HCT116 (cell line): ENCODE measurements around the gene CSK. TPM values are rescaled to one million over a fixed set of nuclear protein-coding genes. Genes with fewer than 3 reads are reported as not detected.

ENCODE experiments used
- ATAC-seq: fragments of 200-7000 bp; cut with Tn5 transposase; 2 replicates; pipeline ENCODE4 v1.9.1; 2020; ENCODE audit warnings: mild to moderate bottlenecking, moderate library complexity
- BruUV-seq: library from RNA; stranded (reverse); fragments of 400-500 nt; replicated peaks from 2 replicates; lab custom pipeline; 2021; lab: Mats Ljungman, UMichigan
- CTCF ChIA-PET: fragments of 300-600 bp; sonication (Branson Sonifier 250); formaldehyde crosslinking; loops from one replicate; lab custom pipeline; 2021; ENCODE audit warnings: antibody characterized with exemption; lab: Charles Lee
- POLR2A ChIA-PET: fragments of 300-600, 350-600 bp; sonication (Branson Sonifier 250); formaldehyde crosslinking; loops from one replicate; lab custom pipeline; 2021; ENCODE audit warnings: antibody characterized with exemption; lab: Charles Lee
- RAD21 ChIA-PET, 2 experiments: fragments of 300-600 bp; sonication (Branson Sonifier 250); formaldehyde crosslinking; loops; one replicate each; lab custom pipeline; 2023; ENCODE audit warnings: low total read pairs in 2 of 2; ENCODE audit not compliant: uncharacterized antibody in 2 of 2, unreplicated experiment in 2 of 2, low non-redundant PET in 1 of 2; lab: Charles Lee
- DNase-seq: peaks from one replicate; pipeline ENCODE4 v3.0.0-alpha.2; 2010; ENCODE audit warnings: low read depth, low spot score
- H2AFZ ChIP-seq: fragments of 200-600 bp; shearing (Covaris generic), sonication (generic); 2 replicates; pipeline ENCODE4 v1.6.1; 2017; ENCODE audit warnings: low read depth, mixed run types, mixed read lengths, antibody characterized with exemption, low read length; ENCODE audit not compliant: poor library complexity, severe bottlenecking
- H3K27ac ChIP-seq: 2 replicates; pipeline ENCODE4 v1.5.1; 2012; ENCODE audit warnings: low read depth, low read length
- H3K27me3 ChIP-seq: fragments of 200-600 bp; sonication (generic); 2 replicates; pipeline ENCODE4 v1.6.1; 2016; ENCODE audit warnings: mixed run types, low read length, mixed read lengths; ENCODE audit not compliant: insufficient read depth
- H3K36me3 ChIP-seq, 2 experiments: fragments of 200-500 bp in 1 of 2; fragments of 200-600 bp in 1 of 2; sonication (Bioruptor generic) in 1 of 2; sonication (generic) in 1 of 2; 2 replicates each; pipeline versions ENCODE4 v1.5.1 to v1.6.1; 2014 to 2016; ENCODE audit warnings: low read length in 2 of 2, inconsistent platforms in 1 of 2, mixed read lengths in 1 of 2, mixed run types in 1 of 2; ENCODE audit not compliant: insufficient read depth in 2 of 2, control insufficient read depth in 1 of 2
- H3K4me1 ChIP-seq, 2 experiments: fragments of 200-600 bp in 1 of 2; sonication (generic) in 1 of 2; 2 replicates each; pipeline versions ENCODE4 v1.5.1 to v1.6.1; 2012 to 2017; ENCODE audit warnings: low read length in 2 of 2, inconsistent platforms in 1 of 2, mild to moderate bottlenecking in 1 of 2, mixed read lengths in 1 of 2, mixed run types in 1 of 2, moderate library complexity in 1 of 2; ENCODE audit not compliant: insufficient read depth in 2 of 2, control insufficient read depth in 1 of 2
- H3K4me2 ChIP-seq: fragments of 200-600 bp; sonication (generic); 2 replicates; pipeline ENCODE4 v1.6.1; 2017; ENCODE audit warnings: mixed run types, low read length, mixed read lengths
- H3K4me3 ChIP-seq, 2 experiments: fragments of 200-600 bp in 1 of 2; sonication (generic) in 1 of 2; replicated peaks in 1 of 2; 2 replicates each; pipeline ENCODE4 v1.5.1; 2011 to 2016; ENCODE audit warnings: low read length in 2 of 2, control low read depth in 1 of 2, low read depth in 1 of 2, mild to moderate bottlenecking in 1 of 2, mixed read lengths in 1 of 2, mixed run types in 1 of 2
- H3K79me2 ChIP-seq: fragments of 200-600 bp; sonication (generic); 2 replicates; pipeline ENCODE4 v1.6.1; 2017; ENCODE audit warnings: mild to moderate bottlenecking, mixed run types, low read length, moderate library complexity, mixed read lengths; ENCODE audit not compliant: insufficient read depth
- H3K9ac ChIP-seq: fragments of 200-600 bp; sonication (generic); 2 replicates; pipeline ENCODE4 v1.6.1; 2016; ENCODE audit warnings: low read length, mixed read lengths
- H3K9me2 ChIP-seq: fragments of 200-600 bp; sonication (generic), shearing (Covaris generic); 2 replicates; pipeline ENCODE4 v1.6.1; 2017; ENCODE audit warnings: mixed run types, mild to moderate bottlenecking, moderate library complexity; ENCODE audit not compliant: insufficient read depth
- H3K9me3 ChIP-seq, 2 experiments: fragments of 200-500 bp in 1 of 2; fragments of 200-600 bp in 1 of 2; sonication (Bioruptor generic) in 1 of 2; sonication (generic) in 1 of 2; 2 replicates each; pipeline ENCODE4 v1.6.1; 2014 to 2017; ENCODE audit warnings: low read length in 2 of 2, mixed read lengths in 2 of 2, inconsistent platforms in 1 of 2, low read depth in 1 of 2, mild to moderate bottlenecking in 1 of 2, mixed run types in 1 of 2, moderate library complexity in 1 of 2; ENCODE audit not compliant: control insufficient read depth in 1 of 2, insufficient read depth in 1 of 2
- H4K20me1 ChIP-seq: fragments of 200-600 bp; sonication (generic), shearing (Covaris generic); 2 replicates; pipeline ENCODE4 v1.6.1; 2017; ENCODE audit warnings: mixed run types, mild to moderate bottlenecking, moderate library complexity; ENCODE audit not compliant: insufficient read depth
- EZH2phosphoT487 ChIP-seq: fragments of 200-600 bp; IDR thresholded peaks from 2 replicates; pipeline ENCODE4 v1.6.1; 2018; ENCODE audit warnings: antibody characterized with exemption, borderline replicate concordance
- RAD21 ChIP-seq: IDR thresholded peaks from 2 replicates; pipeline ENCODE4 v1.6.1; 2012; ENCODE audit warnings: low read depth, mild to moderate bottlenecking
- SRF ChIP-seq: IDR thresholded peaks from 2 replicates; pipeline ENCODE4 v1.6.1; 2012; ENCODE audit warnings: low read depth
- intact Hi-C: fragments of 100-400 bp; cut with micrococcal nuclease; formaldehyde crosslinking; loops from 2 replicates; pipeline ENCODE4 v1.10.0; 2022
- total RNA-seq: library from RNA; stranded (reverse); gene quantifications from one replicate; pipeline ENCODE4 v1.2.1, GENCODE V29; 2021; ENCODE audit not compliant: unreplicated experiment
- TF ChIP-seq, protein P1 (sequence below), 3 experiments: fragments of 200-600 bp in 1 of 3; sonication (generic) in 1 of 3; IDR thresholded peaks in 2 of 3; conservative IDR thresholded peaks in 1 of 3; 2 replicates each; pipeline ENCODE4 v1.5.1; 2012 to 2017; ENCODE audit warnings: low read depth in 2 of 3, low read length in 2 of 3, antibody characterized with exemption in 1 of 3, borderline replicate concordance in 1 of 3, control low read depth in 1 of 3, mild to moderate bottlenecking in 1 of 3, mixed read lengths in 1 of 3, mixed run types in 1 of 3, moderate library complexity in 1 of 3; ENCODE audit not compliant: insufficient read depth in 1 of 3
- TF ChIP-seq, protein P2 (sequence below): IDR thresholded peaks from 2 replicates; pipeline ENCODE4 v1.6.1; 2011; ENCODE audit warnings: mild to moderate bottlenecking, low read length, moderate library complexity; ENCODE audit not compliant: insufficient replicate concordance; ENCODE audit errors: extremely low read depth

Gene CSK
- total RNA-seq, 1 experiment from 2014 or later = 72.2 TPM

DNA sequence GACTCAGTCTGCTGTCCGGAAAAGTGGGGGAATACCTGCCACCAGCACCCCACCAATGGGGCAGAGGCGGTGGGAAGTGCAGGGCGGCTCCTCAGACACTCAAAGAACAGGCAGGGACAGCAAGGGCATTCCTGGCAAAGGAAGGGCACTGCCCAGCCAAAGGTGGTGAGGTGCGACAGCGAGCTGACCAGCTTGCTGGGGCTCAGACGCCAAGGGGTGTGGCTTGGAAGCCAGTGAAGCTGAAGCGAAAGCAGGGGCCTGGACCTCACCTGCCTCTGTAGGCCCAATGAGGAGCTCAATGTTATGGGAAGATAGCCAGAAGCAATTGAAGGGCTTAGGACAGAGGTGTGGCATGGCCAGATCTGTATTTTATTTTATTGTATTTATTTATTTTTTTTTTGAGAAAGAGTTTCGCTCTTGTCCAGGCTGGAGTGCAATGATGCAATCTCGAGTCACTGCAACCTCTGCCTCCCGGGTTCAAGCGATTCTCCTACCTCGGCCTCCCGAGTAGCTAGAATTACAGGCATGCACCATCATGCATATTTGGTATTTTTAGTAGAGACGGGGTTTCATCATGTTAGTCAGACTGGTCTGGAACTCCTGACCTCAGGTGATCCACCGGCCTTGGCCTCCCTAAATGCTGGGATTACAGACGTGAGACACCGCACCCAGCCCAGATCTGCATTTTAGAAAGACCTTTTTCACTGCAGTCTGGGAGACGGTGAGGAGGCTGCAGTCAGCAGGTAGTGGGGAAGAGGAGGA is 26.4 kb downstream of the CSK start:
- peaks cover 7 to 20% of the 10 kb centered on the region in 2 experiments; a peak in 3 of 4 replicates for H3K4me1 ChIP-seq
- H3K79me2 ChIP-seq = no peaks in the 10 kb centered on the region
- peaks cover 6 to 9% of the 10 kb centered on the region in 2 experiments; a peak in 2 of 4 replicates for H3K36me3 ChIP-seq
- intact Hi-C loops = no loop called here
- ChIA-PET POLR2A (interaction anchor here (0.6 kb wide), 1 partner anchor 948 kb away, joined by 4 read pairs; no protein-coding TSS in a partner anchor), CTCF (interaction anchor here (1.1 to 1.3 kb wide), 3 partner anchors 9 to 39 kb away, joined by 3 read pairs; no protein-coding TSS in a partner anchor), RAD21 (interaction anchor here in 1 of 2 experiments (0.5 kb wide), 1 partner anchor 73 kb away, joined by 3 read pairs; no protein-coding TSS in a partner anchor)
- TF ChIP-seq EZH2phosphoT487 (no peak), RAD21 (no peak)
- ATAC-seq = peak; percentile 39; the same call in 1 of the 2 replicates
- H3K9me3 ChIP-seq = no peaks in the 10 kb centered on the region
- H2AFZ ChIP-seq = no peak overlapping the region
- no peak overlapping the region for H3K4me3 ChIP-seq
- H3K4me2 ChIP-seq = peak overlapping the region; percentile 35; the same call in 1 of the 2 replicates
- BruUV-seq = no TSS peak
- H4K20me1 ChIP-seq = no peaks in the 10 kb centered on the region
- H3K9ac ChIP-seq = no peak overlapping the region
- no peak overlapping the region for H3K27ac ChIP-seq
- no peaks in the 10 kb centered on the region for H3K27me3 ChIP-seq
- DNase-seq = no peak
- H3K9me2 ChIP-seq = no peaks in the 10 kb centered on the region

DNA sequence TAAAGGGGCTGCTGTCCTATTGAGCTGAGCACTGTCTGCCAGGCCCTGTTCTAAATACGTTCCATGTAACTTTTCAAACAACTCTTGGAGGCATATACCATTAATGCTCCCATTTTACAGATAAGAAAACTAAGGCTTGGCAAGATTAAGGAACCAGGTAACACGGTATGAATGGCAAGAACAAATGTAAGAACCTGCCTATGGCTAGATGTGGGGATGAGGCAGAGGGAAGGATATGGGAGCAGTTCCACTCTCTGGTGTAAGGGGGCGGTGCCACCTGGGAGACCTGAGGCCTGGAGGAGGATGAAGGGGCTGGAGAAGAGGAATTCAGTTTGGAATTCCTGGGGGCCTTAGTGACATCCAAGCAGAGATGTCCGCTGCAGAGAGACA is 27.0 kb downstream of the CSK start:
- CTCF ChIA-PET = interaction anchor here (1.3 kb wide), 1 partner anchor 40 kb away, joined by 3 read pairs; no protein-coding TSS in a partner anchor

More for the DNA sequence above, 27.0 kb downstream of the CSK start:
- H3K4me3 ChIP-seq = no peak overlapping the region
- no peaks in the 10 kb centered on the region for H3K27me3 ChIP-seq
- peak overlapping the region; percentile 35; the same call in 1 of the 2 replicates for H3K4me2 ChIP-seq
- POLR2A ChIA-PET = no interaction called here
- peaks cover 7 to 26% of the 10 kb centered on the region in 2 experiments; a peak in 3 of 4 replicates for H3K4me1 ChIP-seq
- DNase-seq (no peak), ATAC-seq (peak; percentile 59; the same call in 1 of the 2 replicates)
- H3K9me2 ChIP-seq = no peaks in the 10 kb centered on the region
- no peak overlapping the region for H3K9ac ChIP-seq
- no peaks in the 10 kb centered on the region for H4K20me1 ChIP-seq
- RAD21 ChIA-PET = no interaction called here
- H3K27ac ChIP-seq = no peak overlapping the region
- no peak for TF ChIP-seq SRF
- TF ChIP-seq, protein P1, sequence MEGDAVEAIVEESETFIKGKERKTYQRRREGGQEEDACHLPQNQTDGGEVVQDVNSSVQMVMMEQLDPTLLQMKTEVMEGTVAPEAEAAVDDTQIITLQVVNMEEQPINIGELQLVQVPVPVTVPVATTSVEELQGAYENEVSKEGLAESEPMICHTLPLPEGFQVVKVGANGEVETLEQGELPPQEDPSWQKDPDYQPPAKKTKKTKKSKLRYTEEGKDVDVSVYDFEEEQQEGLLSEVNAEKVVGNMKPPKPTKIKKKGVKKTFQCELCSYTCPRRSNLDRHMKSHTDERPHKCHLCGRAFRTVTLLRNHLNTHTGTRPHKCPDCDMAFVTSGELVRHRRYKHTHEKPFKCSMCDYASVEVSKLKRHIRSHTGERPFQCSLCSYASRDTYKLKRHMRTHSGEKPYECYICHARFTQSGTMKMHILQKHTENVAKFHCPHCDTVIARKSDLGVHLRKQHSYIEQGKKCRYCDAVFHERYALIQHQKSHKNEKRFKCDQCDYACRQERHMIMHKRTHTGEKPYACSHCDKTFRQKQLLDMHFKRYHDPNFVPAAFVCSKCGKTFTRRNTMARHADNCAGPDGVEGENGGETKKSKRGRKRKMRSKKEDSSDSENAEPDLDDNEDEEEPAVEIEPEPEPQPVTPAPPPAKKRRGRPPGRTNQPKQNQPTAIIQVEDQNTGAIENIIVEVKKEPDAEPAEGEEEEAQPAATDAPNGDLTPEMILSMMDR (IDR thresholded peaks at IDR 0.05 in 2 of 3, conservative IDR thresholded peaks at IDR 0.05 in 1 of 3; ENCODE audit: borderline replicate concordance in 1 of 3, insufficient read depth in 1 of 3, low read depth in 2 of 3, low read length in 2 of 3) = peak in 2 of 3 experiments; percentile 32 to 41; a peak in 3 of 6 replicates
- TF ChIP-seq, protein P2, sequence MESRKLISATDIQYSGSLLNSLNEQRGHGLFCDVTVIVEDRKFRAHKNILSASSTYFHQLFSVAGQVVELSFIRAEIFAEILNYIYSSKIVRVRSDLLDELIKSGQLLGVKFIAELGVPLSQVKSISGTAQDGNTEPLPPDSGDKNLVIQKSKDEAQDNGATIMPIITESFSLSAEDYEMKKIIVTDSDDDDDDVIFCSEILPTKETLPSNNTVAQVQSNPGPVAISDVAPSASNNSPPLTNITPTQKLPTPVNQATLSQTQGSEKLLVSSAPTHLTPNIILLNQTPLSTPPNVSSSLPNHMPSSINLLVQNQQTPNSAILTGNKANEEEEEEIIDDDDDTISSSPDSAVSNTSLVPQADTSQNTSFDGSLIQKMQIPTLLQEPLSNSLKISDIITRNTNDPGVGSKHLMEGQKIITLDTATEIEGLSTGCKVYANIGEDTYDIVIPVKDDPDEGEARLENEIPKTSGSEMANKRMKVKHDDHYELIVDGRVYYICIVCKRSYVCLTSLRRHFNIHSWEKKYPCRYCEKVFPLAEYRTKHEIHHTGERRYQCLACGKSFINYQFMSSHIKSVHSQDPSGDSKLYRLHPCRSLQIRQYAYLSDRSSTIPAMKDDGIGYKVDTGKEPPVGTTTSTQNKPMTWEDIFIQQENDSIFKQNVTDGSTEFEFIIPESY = no peak
- peaks cover 0 to 4% of the 10 kb centered on the region in 2 experiments; a peak in 2 of 4 replicates for H3K36me3 ChIP-seq
- BruUV-seq = no TSS peak
- intact Hi-C loops = no loop called here
- no peaks in the 10 kb centered on the region for H3K79me2 ChIP-seq
- no peak overlapping the region for H2AFZ ChIP-seq
- no peaks in the 10 kb centered on the region for H3K9me3 ChIP-seq
